OCI-LY1 (cell line): Measurements from ENCODE around the gene MARK2.
A peak's percentile ranks its signal among the peaks of the same experiment; 100 is the strongest.

ENCODE experiments used
- H2AFZ ChIP-seq: fragments of 200-600 bp; sonication (generic), shearing (Covaris generic); 2 replicates; pipeline ENCODE4 v1.6.0; 2014; ENCODE audit warnings: antibody characterized with exemption, mild to moderate bottlenecking, low read length
- H3F3A ChIP-seq: fragments of 200-600 bp; sonication (generic), shearing (Covaris generic); 2 replicates; pipeline ENCODE4 v1.6.0; 2014; ENCODE audit warnings: mild to moderate bottlenecking, antibody characterized with exemption, low read length, moderate library complexity; ENCODE audit not compliant: insufficient read depth
- H3K27ac ChIP-seq: fragments of 200-600 bp; sonication (generic); 2 replicates; pipeline ENCODE4 v1.5.1; 2014; ENCODE audit warnings: low read length, mixed run types, mild to moderate bottlenecking, low read depth; ENCODE audit not compliant: poor library complexity, severe bottlenecking
- H3K27me3 ChIP-seq: fragments of 200-600 bp; sonication (generic); 2 replicates; pipeline ENCODE4 v1.6.0; 2014; ENCODE audit warnings: antibody characterized with exemption, mild to moderate bottlenecking, low read length, moderate library complexity; ENCODE audit not compliant: insufficient read depth
- H3K36me3 ChIP-seq: fragments of 200-600 bp; sonication (generic); 2 replicates; pipeline ENCODE4 v1.6.1; 2014; ENCODE audit warnings: mild to moderate bottlenecking, antibody characterized with exemption, low read length, moderate library complexity, mixed read lengths; ENCODE audit not compliant: insufficient read depth
- H3K4me1 ChIP-seq: fragments of 200-600 bp; sonication (generic); 2 replicates; pipeline ENCODE4 v1.5.1; 2014; ENCODE audit warnings: mild to moderate bottlenecking, low read length, moderate library complexity; ENCODE audit not compliant: insufficient read depth, severe bottlenecking
- H3K4me2 ChIP-seq: fragments of 200-600 bp; sonication (generic), shearing (Covaris generic); 2 replicates; pipeline ENCODE4 v1.6.1; 2014; ENCODE audit warnings: low read length
- H3K4me3 ChIP-seq: fragments of 200-600 bp; sonication (generic); 2 replicates; pipeline ENCODE4 v1.5.1; 2014; ENCODE audit warnings: low read length, low read depth, mild to moderate bottlenecking, mixed read lengths; ENCODE audit not compliant: poor library complexity, severe bottlenecking
- H3K79me2 ChIP-seq: fragments of 200-600 bp; shearing (Covaris generic); 2 replicates; pipeline ENCODE4 v1.6.1; 2016; ENCODE audit warnings: mixed run types, low read length, mixed read lengths; ENCODE audit not compliant: insufficient read depth
- H3K9ac ChIP-seq: fragments of 200-600 bp; sonication (generic), shearing (Covaris generic); 2 replicates; pipeline ENCODE4 v1.6.1; 2014; ENCODE audit warnings: mild to moderate bottlenecking, low read length, mixed read lengths
- H3K9me2 ChIP-seq: fragments of 200-600 bp; sonication (generic), shearing (Covaris generic); 2 replicates; pipeline ENCODE4 v1.6.1; 2014; ENCODE audit warnings: low read depth, mild to moderate bottlenecking, low read length, mixed read lengths
- H3K9me3 ChIP-seq: fragments of 200-600 bp; shearing (Covaris generic); 2 replicates; pipeline ENCODE4 v1.6.1; 2014; ENCODE audit warnings: low read length, mixed read lengths
- H4K20me1 ChIP-seq: fragments of 200-600 bp; sonication (generic), shearing (Covaris generic); 2 replicates; pipeline ENCODE4 v1.6.0; 2016; ENCODE audit warnings: mild to moderate bottlenecking, low read length; ENCODE audit not compliant: insufficient read depth
- CTCF ChIP-seq: fragments of 200-600 bp; sonication (generic), shearing (Covaris generic); IDR thresholded peaks from 2 replicates; pipeline ENCODE4 v1.5.1; 2017; ENCODE audit warnings: mild to moderate bottlenecking, antibody characterized with exemption, low read length, moderate library complexity, mixed read lengths
- EZH2 ChIP-seq: fragments of 200-600 bp; sonication (generic), shearing (Covaris generic); IDR thresholded peaks from 2 replicates; pipeline ENCODE4 v1.8.0; 2017; ENCODE audit warnings: borderline replicate concordance, mixed run types, mild to moderate bottlenecking, antibody characterized with exemption, low read length, moderate library complexity, mixed read lengths

The MARK2 gene

DNA sequence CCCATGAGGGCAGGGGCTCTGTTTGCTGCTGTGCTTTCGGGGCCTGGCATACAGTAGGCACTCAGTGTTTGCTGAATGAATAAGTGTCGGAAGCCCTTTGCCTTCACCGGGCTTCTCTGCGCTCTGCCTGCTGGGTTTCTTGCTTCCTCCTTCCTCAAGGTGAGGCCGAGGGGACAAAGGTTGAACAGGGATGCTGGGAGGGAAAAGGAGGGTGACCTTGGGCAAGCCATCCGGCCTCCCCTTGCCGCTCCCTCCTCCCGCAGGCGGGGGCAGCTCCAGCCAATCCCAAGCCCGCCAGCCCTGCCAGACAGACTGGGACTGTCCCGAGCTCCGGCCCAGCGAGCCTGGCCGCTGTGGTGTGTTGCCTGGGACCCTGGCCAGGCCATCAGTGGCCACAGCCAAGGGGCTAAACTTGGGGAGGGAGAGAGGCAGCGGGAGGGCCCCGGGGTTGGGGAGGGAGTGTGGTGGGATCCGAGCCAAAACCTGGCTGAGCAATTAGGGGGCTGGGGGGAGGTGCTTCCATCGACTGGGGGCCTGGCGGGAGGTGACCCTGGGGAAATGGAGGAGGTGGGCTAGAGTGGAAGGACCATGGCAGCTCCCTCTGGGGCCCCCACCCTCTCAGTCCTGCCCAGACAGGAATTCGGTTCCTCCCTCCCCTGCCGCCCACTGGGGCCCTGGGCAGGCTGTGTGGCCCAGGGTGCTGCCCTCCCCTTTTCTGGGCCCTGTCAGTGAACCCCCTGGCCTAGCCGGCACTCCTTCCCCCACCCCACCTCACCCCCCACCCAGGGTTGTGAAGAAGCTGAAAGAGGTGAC lies 81.4 kb downstream of the MARK2 start:
- H3K9me2 ChIP-seq, result no peaks in the 10 kb centered on the region
- H3K79me2 ChIP-seq, result no peaks in the 10 kb centered on the region
- no peaks in the 10 kb centered on the region for H3F3A ChIP-seq
- H3K9me3 ChIP-seq, result no peaks in the 10 kb centered on the region
- H3K4me1 ChIP-seq, result peaks cover 42% of the 10 kb centered on the region
- H4K20me1 ChIP-seq, result no peaks in the 10 kb centered on the region
- peaks cover 4% of the 10 kb centered on the region for H3K27me3 ChIP-seq
- no peaks in the 10 kb centered on the region for H3K36me3 ChIP-seq
- no peak overlapping the region for H3K4me3 ChIP-seq
- no peak for TF ChIP-seq CTCF
- no peak for TF ChIP-seq EZH2
- H2AFZ ChIP-seq, result no peak overlapping the region
- peak overlapping the region; percentile 82; the same call in 1 of the 2 replicates for H3K4me2 ChIP-seq
- no peak overlapping the region for H3K27ac ChIP-seq
- no peak overlapping the region for H3K9ac ChIP-seq

DNA sequence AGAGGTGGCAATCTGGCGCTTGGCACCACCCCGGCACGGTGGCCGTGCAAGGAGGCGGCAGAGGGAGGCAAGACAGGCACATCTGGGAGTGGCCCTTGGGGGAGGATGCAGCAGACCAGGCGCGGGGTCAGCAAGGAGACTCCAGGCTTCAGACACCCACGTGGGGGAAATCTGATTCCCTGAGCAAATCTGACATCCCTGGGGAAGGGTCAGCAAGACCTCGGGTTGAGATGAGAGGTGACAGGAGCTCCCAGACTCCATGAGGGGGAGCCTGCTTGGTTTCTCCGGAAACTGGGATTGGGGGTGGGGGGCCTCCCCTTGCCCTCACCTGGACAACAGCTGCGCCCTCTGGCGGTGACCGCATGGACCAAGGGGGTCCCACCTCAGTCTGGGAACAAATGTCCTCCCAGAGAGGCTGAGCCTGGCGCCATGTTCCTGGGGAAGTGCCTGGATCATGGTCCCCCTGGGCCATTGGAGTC lies 82.1 kb downstream of the MARK2 start:
- Histone ChIP-seq H3K79me2 (no peaks in the 10 kb centered on the region), H2AFZ (no peak overlapping the region), H4K20me1 (no peaks in the 10 kb centered on the region), H3K9ac (no peak overlapping the region), H3K9me3 (no peaks in the 10 kb centered on the region), H3K9me2 (no peaks in the 10 kb centered on the region), H3K27me3 (peaks cover 4% of the 10 kb centered on the region), H3K4me2 (no peak overlapping the region), H3F3A (no peaks in the 10 kb centered on the region), H3K4me3 (no peak overlapping the region), H3K27ac (no peak overlapping the region), H3K4me1 (peaks cover 38% of the 10 kb centered on the region), H3K36me3 (no peaks in the 10 kb centered on the region)
- no peak for TF ChIP-seq EZH2
- TF ChIP-seq CTCF, result peak; percentile 93

- Histone ChIP-seq H3K9ac (no peak overlapping the region), H3K27ac (no peak overlapping the region), H3K9me2 (no peaks in the 10 kb centered on the region), H3K4me1 (peaks cover 24% of the 10 kb centered on the region), H3K79me2 (no peaks in the 10 kb centered on the region), H3K27me3 (peaks cover 4% of the 10 kb centered on the region), H3K9me3 (no peaks in the 10 kb centered on the region), H3F3A (no peaks in the 10 kb centered on the region), H3K4me3 (no peak overlapping the region), H2AFZ (no peak overlapping the region), H4K20me1 (no peaks in the 10 kb centered on the region), H3K36me3 (no peaks in the 10 kb centered on the region), H3K4me2 (no peak overlapping the region)
- no peak for TF ChIP-seq EZH2
- TF ChIP-seq CTCF, result no peak
Observed at GRCh38 chr11:63922673-63923192, 83.8 kb downstream of the MARK2 start.
